ENCODE measurements around the gene PHYKPL.
"Not testable (repeated sequence)": the region's sequence is repeated elsewhere in the genome, so short reads cannot be mapped to it uniquely, and the experiment has no call there.

Gene PHYKPL

DNA sequence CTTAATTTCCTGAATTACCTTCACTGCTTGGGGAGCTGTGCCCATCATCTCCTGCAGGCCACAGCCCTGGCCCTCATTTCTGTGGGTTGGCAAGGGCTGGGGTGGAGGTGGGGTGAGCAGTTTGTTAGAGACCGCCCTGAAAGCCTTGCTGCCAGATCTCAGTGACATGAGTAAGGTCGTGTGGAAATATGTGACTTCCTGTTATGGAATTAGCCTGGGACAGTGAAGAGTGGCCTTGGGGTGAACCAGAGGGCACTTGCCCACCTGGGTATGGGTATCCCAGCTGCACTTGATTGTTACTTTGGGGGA is 30.7 kb downstream of the PHYKPL start:
- no peak for TF ChIP-seq FOXP2 (optimal IDR thresholded peaks at IDR 0.05; ENCODE audit: control extremely low read depth, extremely low read length, insufficient read depth)
- TF ChIP-seq EZH2 (IDR thresholded peaks at IDR 0.05) = no peak
- no peak for TF ChIP-seq POLR2AphosphoS5 (IDR thresholded peaks at IDR 0.05; ENCODE audit: borderline replicate concordance, low read depth, low read length)
- Histone ChIP-seq H3K4me3 (no peak overlapping the region), H3K27ac (0 out of 2 replicates have a peak overlapping the region, but pooled peaks have one; percentile 22), H3K36me3 (ENCODE audit: insufficient read depth, low read length) (peaks cover 17% of the 10 kb centered on the region), H3K9me3 (ENCODE audit: low read depth, low read length) (no peaks in the 10 kb centered on the region), H3K9ac (ENCODE audit: insufficient read length) (no peak overlapping the region)
- no peak for DNase-seq (ENCODE audit: low read depth, low spot score)

- TF ChIP-seq POLR2AphosphoS5 (IDR thresholded peaks at IDR 0.05; ENCODE audit: borderline replicate concordance, low read depth, low read length) (no peak), EZH2 (IDR thresholded peaks at IDR 0.05) (no peak), FOXP2 (optimal IDR thresholded peaks at IDR 0.05; ENCODE audit: control extremely low read depth, extremely low read length, insufficient read depth) (no peak)
- H3K36me3 ChIP-seq (ENCODE audit: insufficient read depth, low read length) = peaks cover 12% of the 10 kb centered on the region
- H3K9ac ChIP-seq (ENCODE audit: insufficient read length) = no peak overlapping the region
- 0 out of 2 replicates have a peak overlapping the region, but pooled peaks have one; percentile 22 for H3K27ac ChIP-seq
- no peak overlapping the region for H3K4me3 ChIP-seq
- no peak for DNase-seq (ENCODE audit: low read depth, low spot score)
- no peaks in the 10 kb centered on the region for H3K9me3 ChIP-seq (ENCODE audit: low read depth, low read length)
These were observed 31.2 kb downstream of the PHYKPL start for GRCh38 chr5:178201221-178201926.

- DNase-seq (ENCODE audit: low read depth, low spot score) = no peak
- H3K9me3 ChIP-seq (ENCODE audit: low read depth, low read length) = no peaks in the 10 kb centered on the region
- peak overlapping the region; percentile 78 for H3K27ac ChIP-seq
- no peak for TF ChIP-seq FOXP2 (optimal IDR thresholded peaks at IDR 0.05; ENCODE audit: control extremely low read depth, extremely low read length, insufficient read depth)
- no peak for TF ChIP-seq POLR2AphosphoS5 (IDR thresholded peaks at IDR 0.05; ENCODE audit: borderline replicate concordance, low read depth, low read length)
- TF ChIP-seq EZH2 (IDR thresholded peaks at IDR 0.05) = no peak
- no peaks in the 10 kb centered on the region for H3K36me3 ChIP-seq (ENCODE audit: insufficient read depth, low read length)
- H3K9ac ChIP-seq (ENCODE audit: insufficient read length) = peak overlapping the region; percentile 47
- H3K4me3 ChIP-seq = 0 out of 2 replicates have a peak overlapping the region, but pooled peaks have one; percentile 43
These were observed 32.8 kb downstream of the PHYKPL start for GRCh38 chr5:178199581-178200434.

DNA sequence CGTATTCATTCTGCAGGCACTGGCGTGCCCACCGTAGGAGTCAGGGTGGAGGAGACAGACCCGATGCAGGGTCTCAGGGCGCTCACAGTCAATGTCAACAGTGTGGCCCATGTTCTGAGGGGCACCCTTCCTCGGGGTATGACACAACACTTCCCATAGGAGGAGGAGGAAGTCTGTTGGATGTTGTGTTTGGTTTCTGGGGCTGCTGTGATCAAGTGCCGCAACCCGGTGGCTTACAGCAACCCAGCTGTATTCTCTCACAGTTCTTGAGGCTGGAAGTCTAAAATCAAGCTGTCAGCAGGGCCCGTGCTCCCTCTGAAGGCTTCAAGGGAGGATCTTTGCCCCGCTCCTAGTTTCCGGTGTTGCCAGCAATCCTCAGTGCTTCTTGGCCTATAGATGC is 33.9 kb downstream of the PHYKPL start:
- H3K9ac ChIP-seq (ENCODE audit: insufficient read length) = no peak overlapping the region
- DNase-seq (ENCODE audit: low read depth, low spot score) = no peak
- no peak overlapping the region for H3K4me3 ChIP-seq
- TF ChIP-seq POLR2AphosphoS5 (IDR thresholded peaks at IDR 0.05; ENCODE audit: borderline replicate concordance, low read depth, low read length) = no peak
- no peak for TF ChIP-seq FOXP2 (optimal IDR thresholded peaks at IDR 0.05; ENCODE audit: control extremely low read depth, extremely low read length, insufficient read depth)
- no peak for TF ChIP-seq EZH2 (IDR thresholded peaks at IDR 0.05)
- H3K36me3 ChIP-seq (ENCODE audit: insufficient read depth, low read length) = no peaks in the 10 kb centered on the region
- H3K27ac ChIP-seq = no peak overlapping the region
- H3K9me3 ChIP-seq (ENCODE audit: low read depth, low read length) = no peaks in the 10 kb centered on the region

- not testable (repeated sequence) for DNase-seq (ENCODE audit: low read depth, low spot score); H3K27ac ChIP-seq
These were observed 34.5 kb downstream of the PHYKPL start for GRCh38 chr5:178198151-178198550.

GRCh38 chr5:178196986-178197385 is 35.6 kb downstream of the PHYKPL start:
- Histone ChIP-seq H3K27ac (no peak overlapping the region), H3K36me3 (ENCODE audit: insufficient read depth, low read length) (no peaks in the 10 kb centered on the region), H3K9ac (ENCODE audit: insufficient read length) (no peak overlapping the region), H3K9me3 (ENCODE audit: low read depth, low read length) (no peaks in the 10 kb centered on the region), H3K4me3 (no peak overlapping the region)
- no peak for DNase-seq (ENCODE audit: low read depth, low spot score)
- TF ChIP-seq EZH2 (IDR thresholded peaks at IDR 0.05) (no peak), POLR2AphosphoS5 (IDR thresholded peaks at IDR 0.05; ENCODE audit: borderline replicate concordance, low read depth, low read length) (no peak), FOXP2 (optimal IDR thresholded peaks at IDR 0.05; ENCODE audit: control extremely low read depth, extremely low read length, insufficient read depth) (no peak)

More at GRCh38 chr5:178198151-178198550, 34.5 kb downstream of the PHYKPL start:
- not testable (repeated sequence) for H3K36me3 ChIP-seq (ENCODE audit: insufficient read depth, low read length); H3K9me3 ChIP-seq (ENCODE audit: low read depth, low read length); H3K4me3 ChIP-seq; H3K9ac ChIP-seq (ENCODE audit: insufficient read length)

GRCh38 chr5:178196281-178196812 is 36.3 kb downstream of the PHYKPL start:
- H3K4me3 ChIP-seq = no peak overlapping the region
- TF ChIP-seq FOXP2 (optimal IDR thresholded peaks at IDR 0.05; ENCODE audit: control extremely low read depth, extremely low read length, insufficient read depth) (no peak), EZH2 (IDR thresholded peaks at IDR 0.05) (no peak), POLR2AphosphoS5 (IDR thresholded peaks at IDR 0.05; ENCODE audit: borderline replicate concordance, low read depth, low read length) (no peak)
- H3K9ac ChIP-seq (ENCODE audit: insufficient read length) = no peak overlapping the region
- no peaks in the 10 kb centered on the region for H3K9me3 ChIP-seq (ENCODE audit: low read depth, low read length)
- H3K27ac ChIP-seq = no peak overlapping the region
- H3K36me3 ChIP-seq (ENCODE audit: insufficient read depth, low read length) = no peaks in the 10 kb centered on the region
- DNase-seq (ENCODE audit: low read depth, low spot score) = no peak

DNA sequence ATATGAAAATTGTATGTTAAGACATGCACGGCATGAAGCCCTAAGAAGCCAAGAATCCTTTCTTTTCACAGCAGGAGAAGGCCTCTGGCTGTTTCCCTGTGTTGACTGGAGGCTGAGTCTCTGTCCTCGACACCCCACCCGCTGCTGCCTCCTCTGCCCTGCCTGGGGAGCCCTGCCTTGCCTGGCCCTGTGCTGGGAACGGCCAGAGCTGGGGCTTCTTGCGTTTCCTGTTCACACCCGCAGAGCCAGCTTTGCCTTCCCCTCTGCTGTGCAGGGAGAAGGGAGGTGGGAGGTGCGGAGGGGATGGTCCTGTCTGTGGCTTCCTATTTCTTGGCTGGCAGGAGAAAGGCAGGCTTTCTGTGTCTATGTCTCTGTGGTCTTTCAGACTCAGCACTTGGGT is 38.6 kb downstream of the PHYKPL start:
- Histone ChIP-seq H3K9me3 (ENCODE audit: low read depth, low read length) (no peaks in the 10 kb centered on the region), H3K36me3 (ENCODE audit: insufficient read depth, low read length) (no peaks in the 10 kb centered on the region), H3K9ac (ENCODE audit: insufficient read length) (no peak overlapping the region), H3K27ac (no peak overlapping the region), H3K4me3 (no peak overlapping the region)
- no peak for TF ChIP-seq POLR2AphosphoS5 (IDR thresholded peaks at IDR 0.05; ENCODE audit: borderline replicate concordance, low read depth, low read length)
- peak; percentile 20 for TF ChIP-seq FOXP2 (optimal IDR thresholded peaks at IDR 0.05; ENCODE audit: control extremely low read depth, extremely low read length, insufficient read depth)
- DNase-seq (ENCODE audit: low read depth, low spot score) = no peak

All from SK-N-MC (cell line).